OCI-LY3 (cell line): ENCODE data around the gene ETV1.

Source experiments
- H2AFZ ChIP-seq: fragments of 200-600, 300-600 bp; shearing (Covaris generic); 2 replicates; pipeline ENCODE4 v1.6.0; 2014; ENCODE audit warnings: antibody characterized with exemption, low read depth, low read length
- H3K27ac ChIP-seq: fragments of 200-600, 300-600 bp; sonication (generic); 2 replicates; pipeline ENCODE4 v1.5.1; 2014; ENCODE audit warnings: mild to moderate bottlenecking, low read length, moderate library complexity, mixed read lengths
- H3K27me3 ChIP-seq: fragments of 200-600, 300-600 bp; sonication (generic); 2 replicates; pipeline ENCODE4 v1.6.1; 2014; ENCODE audit warnings: low read depth, low read length, mixed read lengths
- H3K36me3 ChIP-seq: fragments of 200-600, 300-600 bp; sonication (generic); replicated peaks from 2 replicates; pipeline ENCODE3; 2014; ENCODE audit warnings: low read depth, low read length, mixed read lengths
- H3K4me1 ChIP-seq: fragments of 300-600, 200-600 bp; sonication (generic); 2 replicates; pipeline ENCODE4 v1.6.1; 2014; ENCODE audit warnings: low read length, mixed read lengths
- H3K4me2 ChIP-seq: fragments of 200-600, 300-600 bp; sonication (generic); 2 replicates; pipeline ENCODE4 v1.6.1; 2014; ENCODE audit warnings: low read length, mixed read lengths
- H3K4me3 ChIP-seq: fragments of 300-600, 200-600 bp; sonication (generic); 2 replicates; pipeline ENCODE4 v1.5.1; 2014; ENCODE audit warnings: antibody characterized with exemption, mild to moderate bottlenecking, low read length, moderate library complexity
- H3K79me2 ChIP-seq: fragments of 300-600, 200-600 bp; shearing (Covaris generic); 2 replicates; pipeline ENCODE4 v1.6.1; 2014; ENCODE audit warnings: mild to moderate bottlenecking, low read length, mixed read lengths
- H3K9ac ChIP-seq: fragments of 300-600, 200-600 bp; shearing (Covaris generic); 2 replicates; pipeline ENCODE4 v1.6.0; 2014; ENCODE audit warnings: mild to moderate bottlenecking, low read length, moderate library complexity
- H3K9me3 ChIP-seq: fragments of 200-600, 300-600 bp; shearing (Covaris generic); 2 replicates; pipeline ENCODE4 v1.6.1; 2014; ENCODE audit warnings: low read length, mixed read lengths; ENCODE audit not compliant: insufficient read depth
- H4K20me1 ChIP-seq: fragments of 200-600, 300-600 bp; sonication (generic); 2 replicates; pipeline ENCODE4 v1.6.1; 2016; ENCODE audit warnings: low read length, mixed read lengths; ENCODE audit not compliant: insufficient read depth
- EZH2phosphoT487 ChIP-seq: fragments of 200-600 bp; shearing (Covaris generic); IDR thresholded peaks from 2 replicates; pipeline ENCODE4 v1.6.1; 2018; ENCODE audit warnings: antibody characterized with exemption, mixed run types, low read depth
- TF ChIP-seq, protein P1 (sequence below): fragments of 200-600, 300-600 bp; sonication (generic); IDR thresholded peaks from 2 replicates; pipeline ENCODE4 v1.5.1; 2014; ENCODE audit warnings: antibody characterized with exemption, low read length, low read depth

Gene ETV1

DNA sequence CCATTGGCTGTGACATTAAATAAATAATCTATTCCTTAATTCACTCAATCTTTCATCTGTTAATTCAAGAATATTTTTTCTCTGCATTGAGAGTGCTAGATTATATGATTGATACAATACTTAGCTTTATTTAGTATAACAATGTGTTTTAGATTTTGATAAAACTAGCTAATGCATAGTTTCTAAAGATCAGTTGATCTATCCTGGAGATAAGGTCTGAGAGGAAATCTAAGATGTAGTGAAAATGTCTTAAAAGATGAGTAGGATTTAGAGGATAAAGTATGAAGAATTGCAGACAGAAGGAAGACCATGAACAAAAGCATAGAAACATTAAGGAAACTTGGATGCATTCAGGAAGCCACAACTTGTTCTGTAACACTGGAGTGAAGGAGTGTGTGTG lies 110.3 kb downstream of the ETV1 start:
- Histone ChIP-seq H3K79me2 (no peaks in the 10 kb centered on the region), H3K4me3 (no peak overlapping the region), H3K9ac (no peak overlapping the region), H3K4me1 (no peaks in the 10 kb centered on the region), H3K9me3 (no peaks in the 10 kb centered on the region), H4K20me1 (no peaks in the 10 kb centered on the region), H3K4me2 (no peak overlapping the region), H3K27me3 (no peaks in the 10 kb centered on the region), H2AFZ (no peak overlapping the region), H3K36me3 (no peaks in the 10 kb centered on the region), H3K27ac (no peak overlapping the region)
- no peak for TF ChIP-seq EZH2phosphoT487
- TF ChIP-seq, protein P1, sequence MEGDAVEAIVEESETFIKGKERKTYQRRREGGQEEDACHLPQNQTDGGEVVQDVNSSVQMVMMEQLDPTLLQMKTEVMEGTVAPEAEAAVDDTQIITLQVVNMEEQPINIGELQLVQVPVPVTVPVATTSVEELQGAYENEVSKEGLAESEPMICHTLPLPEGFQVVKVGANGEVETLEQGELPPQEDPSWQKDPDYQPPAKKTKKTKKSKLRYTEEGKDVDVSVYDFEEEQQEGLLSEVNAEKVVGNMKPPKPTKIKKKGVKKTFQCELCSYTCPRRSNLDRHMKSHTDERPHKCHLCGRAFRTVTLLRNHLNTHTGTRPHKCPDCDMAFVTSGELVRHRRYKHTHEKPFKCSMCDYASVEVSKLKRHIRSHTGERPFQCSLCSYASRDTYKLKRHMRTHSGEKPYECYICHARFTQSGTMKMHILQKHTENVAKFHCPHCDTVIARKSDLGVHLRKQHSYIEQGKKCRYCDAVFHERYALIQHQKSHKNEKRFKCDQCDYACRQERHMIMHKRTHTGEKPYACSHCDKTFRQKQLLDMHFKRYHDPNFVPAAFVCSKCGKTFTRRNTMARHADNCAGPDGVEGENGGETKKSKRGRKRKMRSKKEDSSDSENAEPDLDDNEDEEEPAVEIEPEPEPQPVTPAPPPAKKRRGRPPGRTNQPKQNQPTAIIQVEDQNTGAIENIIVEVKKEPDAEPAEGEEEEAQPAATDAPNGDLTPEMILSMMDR: no peak

DNA sequence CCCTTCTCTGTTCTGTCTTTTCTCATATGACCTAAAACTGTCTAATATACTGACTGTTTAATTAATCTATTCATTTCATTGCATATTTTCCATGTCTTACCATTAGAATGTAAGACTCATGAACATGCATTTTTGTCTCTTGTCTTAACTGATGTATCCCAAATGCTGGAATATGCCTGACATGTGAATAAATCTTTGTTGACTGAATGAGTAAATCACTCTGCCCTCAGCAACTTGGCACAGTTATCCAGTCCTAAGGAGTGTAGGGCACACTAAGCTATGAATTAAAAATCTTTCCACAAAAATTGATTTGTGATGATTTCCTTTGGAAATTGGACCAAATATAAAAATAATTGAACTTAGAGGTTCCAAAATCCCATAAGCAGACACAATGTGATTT lies 111.3 kb downstream of the ETV1 start:
- H3K9me3 ChIP-seq: no peaks in the 10 kb centered on the region
- H3K27ac ChIP-seq: no peak overlapping the region
- no peaks in the 10 kb centered on the region for H3K79me2 ChIP-seq
- H3K4me2 ChIP-seq: no peak overlapping the region
- H3K36me3 ChIP-seq: no peaks in the 10 kb centered on the region
- H4K20me1 ChIP-seq: no peaks in the 10 kb centered on the region
- H3K4me3 ChIP-seq: no peak overlapping the region
- no peak overlapping the region for H3K9ac ChIP-seq
- no peak overlapping the region for H2AFZ ChIP-seq
- H3K27me3 ChIP-seq: no peaks in the 10 kb centered on the region
- no peak for TF ChIP-seq EZH2phosphoT487
- TF ChIP-seq, protein P1: no peak
- no peaks in the 10 kb centered on the region for H3K4me1 ChIP-seq

DNA sequence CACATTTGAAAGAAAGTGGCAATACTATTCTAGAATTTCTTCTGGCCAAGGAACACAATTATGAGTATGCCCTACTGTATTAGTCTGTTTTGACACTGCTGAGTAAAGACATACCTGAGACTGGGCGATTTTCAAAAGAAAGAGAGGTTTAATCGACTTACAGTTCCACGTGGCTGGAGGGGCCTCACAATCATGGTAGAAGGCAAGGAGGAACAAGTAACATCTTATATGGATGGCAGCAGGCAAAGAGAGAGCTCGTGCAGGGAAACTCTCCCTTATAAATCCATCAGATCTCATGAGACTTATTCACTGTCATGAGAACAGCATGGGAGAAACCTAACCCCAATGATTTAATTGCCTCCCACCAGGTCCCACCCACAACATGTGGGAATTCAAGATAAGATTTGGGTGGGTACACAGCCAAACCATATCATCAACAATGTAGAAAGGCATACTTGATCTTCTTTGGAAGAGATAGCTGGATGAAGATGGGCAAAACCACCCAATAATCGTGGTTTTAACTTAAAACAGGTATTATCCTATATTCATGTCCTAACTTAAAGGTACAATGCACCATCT lies 113.9 kb downstream of the ETV1 start:
- Histone ChIP-seq H3K9me3 (no peaks in the 10 kb centered on the region), H2AFZ (no peak overlapping the region), H3K36me3 (no peaks in the 10 kb centered on the region), H3K4me3 (no peak overlapping the region), H3K27me3 (no peaks in the 10 kb centered on the region), H3K79me2 (no peaks in the 10 kb centered on the region), H3K27ac (no peak overlapping the region), H3K4me1 (no peaks in the 10 kb centered on the region), H4K20me1 (no peaks in the 10 kb centered on the region), H3K4me2 (no peak overlapping the region), H3K9ac (no peak overlapping the region)
- TF ChIP-seq, protein P1: no peak
- no peak for TF ChIP-seq EZH2phosphoT487

DNA sequence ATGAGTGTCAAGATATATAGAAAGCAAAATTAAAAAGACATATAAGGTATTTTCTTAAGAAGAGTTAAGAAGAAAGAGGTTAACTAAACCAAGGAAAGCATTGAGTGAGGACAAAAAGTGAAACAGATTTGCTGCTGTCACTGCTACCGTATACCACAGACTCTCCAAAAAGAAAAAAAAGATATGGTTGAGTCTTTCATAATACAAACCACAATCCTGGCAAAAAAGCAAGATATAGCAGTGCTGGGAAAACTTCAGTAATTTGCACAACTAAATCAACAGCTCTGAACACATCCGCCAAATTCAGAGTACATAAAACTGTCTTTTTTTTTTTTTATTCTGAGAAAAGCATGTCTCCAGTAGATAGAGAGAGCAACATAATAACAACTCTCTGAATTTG lies 114.7 kb downstream of the ETV1 start:
- Histone ChIP-seq H3K9ac (no peak overlapping the region), H3K4me3 (no peak overlapping the region), H3K4me1 (no peaks in the 10 kb centered on the region), H2AFZ (no peak overlapping the region), H3K27ac (no peak overlapping the region), H4K20me1 (no peaks in the 10 kb centered on the region), H3K36me3 (no peaks in the 10 kb centered on the region), H3K79me2 (no peaks in the 10 kb centered on the region), H3K9me3 (no peaks in the 10 kb centered on the region), H3K4me2 (no peak overlapping the region), H3K27me3 (no peaks in the 10 kb centered on the region)
- TF ChIP-seq EZH2phosphoT487: no peak
- TF ChIP-seq, protein P1: no peak
